ENCODE data around the gene VAPA.

Gene VAPA

DNA sequence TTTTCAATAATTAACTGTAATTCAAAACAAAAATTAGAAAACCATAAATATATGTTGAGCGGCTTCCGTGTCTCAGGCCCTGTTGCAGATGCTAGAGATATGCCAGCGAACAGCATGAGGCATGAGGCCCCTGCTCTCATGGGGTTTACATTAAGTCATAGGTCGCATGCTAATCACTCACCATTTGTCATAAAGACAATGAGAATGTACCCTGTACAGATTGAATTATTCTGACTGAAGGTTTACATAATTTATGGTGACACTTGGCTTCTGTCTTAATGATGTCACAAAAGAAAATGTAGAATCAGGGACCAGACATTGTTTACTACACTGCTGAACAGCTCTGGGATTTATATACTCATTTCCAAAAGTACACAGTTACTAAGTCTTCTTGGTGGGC lies 5.9 kb upstream of the VAPA start:
- Histone ChIP-seq H3F3A (ENCODE audit: insufficient read depth, low read length) (no peaks in the 10 kb centered on the region), H3K4me2 (ENCODE audit: low read length) (no peak overlapping the region), H3K27ac (ENCODE audit: low read depth, low read length, poor library complexity, severe bottlenecking) (no peak overlapping the region), H3K9ac (ENCODE audit: low read length) (no peak overlapping the region), H3K9me2 (ENCODE audit: low read depth, low read length) (no peaks in the 10 kb centered on the region), H3K27me3 (ENCODE audit: insufficient read depth, low read length) (no peaks in the 10 kb centered on the region), H2AFZ (ENCODE audit: low read length) (no peak overlapping the region), H3K79me2 (ENCODE audit: insufficient read depth, low read length) (no peaks in the 10 kb centered on the region), H3K4me3 (ENCODE audit: low read depth, low read length, poor library complexity, severe bottlenecking) (no peak overlapping the region), H3K4me1 (ENCODE audit: insufficient read depth, low read length, severe bottlenecking) (peaks cover under 1% of the 10 kb centered on the region), H3K36me3 (ENCODE audit: insufficient read depth, low read length) (no peaks in the 10 kb centered on the region; the same call in 1 of the 2 replicates), H3K9me3 (ENCODE audit: low read length) (0 out of 2 replicates have a peak, but pooled peaks cover 4% of the 10 kb centered on the region), H4K20me1 (ENCODE audit: insufficient read depth, low read length) (no peaks in the 10 kb centered on the region)
- TF ChIP-seq EZH2 (IDR thresholded peaks at IDR 0.05; ENCODE audit: borderline replicate concordance, low read length): no peak
- TF ChIP-seq, protein P1, sequence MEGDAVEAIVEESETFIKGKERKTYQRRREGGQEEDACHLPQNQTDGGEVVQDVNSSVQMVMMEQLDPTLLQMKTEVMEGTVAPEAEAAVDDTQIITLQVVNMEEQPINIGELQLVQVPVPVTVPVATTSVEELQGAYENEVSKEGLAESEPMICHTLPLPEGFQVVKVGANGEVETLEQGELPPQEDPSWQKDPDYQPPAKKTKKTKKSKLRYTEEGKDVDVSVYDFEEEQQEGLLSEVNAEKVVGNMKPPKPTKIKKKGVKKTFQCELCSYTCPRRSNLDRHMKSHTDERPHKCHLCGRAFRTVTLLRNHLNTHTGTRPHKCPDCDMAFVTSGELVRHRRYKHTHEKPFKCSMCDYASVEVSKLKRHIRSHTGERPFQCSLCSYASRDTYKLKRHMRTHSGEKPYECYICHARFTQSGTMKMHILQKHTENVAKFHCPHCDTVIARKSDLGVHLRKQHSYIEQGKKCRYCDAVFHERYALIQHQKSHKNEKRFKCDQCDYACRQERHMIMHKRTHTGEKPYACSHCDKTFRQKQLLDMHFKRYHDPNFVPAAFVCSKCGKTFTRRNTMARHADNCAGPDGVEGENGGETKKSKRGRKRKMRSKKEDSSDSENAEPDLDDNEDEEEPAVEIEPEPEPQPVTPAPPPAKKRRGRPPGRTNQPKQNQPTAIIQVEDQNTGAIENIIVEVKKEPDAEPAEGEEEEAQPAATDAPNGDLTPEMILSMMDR (IDR thresholded peaks at IDR 0.05; ENCODE audit: low read length): no peak

DNA sequence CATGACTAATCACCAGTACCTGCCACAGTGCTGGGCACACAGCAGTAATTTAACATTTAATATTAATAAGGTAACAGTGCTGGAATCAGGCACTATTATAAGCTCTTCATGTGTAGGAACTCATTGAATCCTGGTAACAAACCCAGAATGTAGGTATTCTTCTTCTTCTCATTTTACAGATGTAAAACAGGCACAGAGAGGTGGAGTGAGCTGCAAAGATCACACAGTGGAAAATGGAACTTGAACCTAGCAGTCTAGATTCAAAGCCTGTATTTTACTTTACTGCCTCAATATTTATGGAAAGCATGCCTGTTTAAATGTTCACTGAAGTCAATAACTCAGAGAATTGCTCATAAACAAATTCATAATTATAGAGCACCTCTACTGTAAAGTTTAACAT lies 3.7 kb upstream of the VAPA start:
- Histone ChIP-seq H4K20me1 (ENCODE audit: insufficient read depth, low read length) (no peaks in the 10 kb centered on the region), H3K9me3 (ENCODE audit: low read length) (0 out of 2 replicates have a peak, but pooled peaks cover 4% of the 10 kb centered on the region), H3K9me2 (ENCODE audit: low read depth, low read length) (no peaks in the 10 kb centered on the region), H3K4me2 (ENCODE audit: low read length) (no peak overlapping the region), H3K79me2 (ENCODE audit: insufficient read depth, low read length) (peaks cover 3% of the 10 kb centered on the region), H2AFZ (ENCODE audit: low read length) (no peak overlapping the region), H3K27ac (ENCODE audit: low read depth, low read length, poor library complexity, severe bottlenecking) (no peak overlapping the region), H3F3A (ENCODE audit: insufficient read depth, low read length) (no peaks in the 10 kb centered on the region), H3K36me3 (ENCODE audit: insufficient read depth, low read length) (no peaks in the 10 kb centered on the region; the same call in 1 of the 2 replicates), H3K4me3 (ENCODE audit: low read depth, low read length, poor library complexity, severe bottlenecking) (no peak overlapping the region), H3K9ac (ENCODE audit: low read length) (no peak overlapping the region), H3K27me3 (ENCODE audit: insufficient read depth, low read length) (no peaks in the 10 kb centered on the region), H3K4me1 (ENCODE audit: insufficient read depth, low read length, severe bottlenecking) (peaks cover 5% of the 10 kb centered on the region)
- no peak for TF ChIP-seq EZH2 (IDR thresholded peaks at IDR 0.05; ENCODE audit: borderline replicate concordance, low read length)
- TF ChIP-seq, protein P1 (IDR thresholded peaks at IDR 0.05; ENCODE audit: low read length): no peak

DNA sequence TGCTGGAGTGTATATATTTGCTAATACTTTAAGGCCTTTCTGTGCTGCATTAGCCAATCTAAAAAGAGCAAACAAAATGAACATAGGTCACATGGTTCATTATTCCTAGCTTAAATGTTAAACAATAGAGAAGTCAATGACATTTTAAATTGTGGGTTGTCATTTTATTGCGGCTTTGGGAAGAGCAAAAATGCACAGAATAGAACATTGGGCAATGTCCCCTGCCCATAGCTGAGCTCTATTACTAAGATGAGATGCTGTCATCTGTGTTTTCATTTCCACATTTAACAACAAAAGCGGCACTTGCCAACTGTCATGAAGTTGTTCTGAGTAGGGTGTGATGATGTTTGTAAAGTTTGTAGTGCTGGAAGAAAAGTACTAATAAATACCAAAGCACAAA lies 3.2 kb upstream of the VAPA start:
- TF ChIP-seq EZH2 (IDR thresholded peaks at IDR 0.05; ENCODE audit: borderline replicate concordance, low read length): no peak
- TF ChIP-seq, protein P1 (IDR thresholded peaks at IDR 0.05; ENCODE audit: low read length): no peak
- Histone ChIP-seq H3K9me3 (ENCODE audit: low read length) (0 out of 2 replicates have a peak, but pooled peaks cover 4% of the 10 kb centered on the region), H3F3A (ENCODE audit: insufficient read depth, low read length) (no peaks in the 10 kb centered on the region), H3K27me3 (ENCODE audit: insufficient read depth, low read length) (no peaks in the 10 kb centered on the region), H3K79me2 (ENCODE audit: insufficient read depth, low read length) (peaks cover 9% of the 10 kb centered on the region), H3K36me3 (ENCODE audit: insufficient read depth, low read length) (no peaks in the 10 kb centered on the region; the same call in 1 of the 2 replicates), H3K9ac (ENCODE audit: low read length) (no peak overlapping the region), H4K20me1 (ENCODE audit: insufficient read depth, low read length) (no peaks in the 10 kb centered on the region; the same call in 1 of the 2 replicates), H3K9me2 (ENCODE audit: low read depth, low read length) (no peaks in the 10 kb centered on the region), H2AFZ (ENCODE audit: low read length) (no peak overlapping the region), H3K4me3 (ENCODE audit: low read depth, low read length, poor library complexity, severe bottlenecking) (no peak overlapping the region), H3K4me1 (ENCODE audit: insufficient read depth, low read length, severe bottlenecking) (peaks cover 10% of the 10 kb centered on the region), H3K4me2 (ENCODE audit: low read length) (no peak overlapping the region), H3K27ac (ENCODE audit: low read depth, low read length, poor library complexity, severe bottlenecking) (no peak overlapping the region)

Data from OCI-LY1 (cell line).